ENCODE results near the gene RASAL1. TPM values are rescaled to one million over a fixed set of nuclear protein-coding genes. Genes with fewer than 3 reads are reported as not detected.

Gene RASAL1
- total RNA-seq, 4 donors from 2014 or later: not detected

GRCh38 chr12:113093409-113094101, 42.0 kb downstream of the RASAL1 start:
- in situ Hi-C loops (cut with MboI; ENCODE audit: low sequenced_read_pairs in 4 of 4) (no loop called here), intact Hi-C loops (cut with DNase I; ENCODE audit: low total_unique reads) (no loop called here)
- Histone ChIP-seq H3K27me3 (peaks cover 10 to 20% (median 14%) of the 10 kb centered on the region in 3 donors), H3K27ac (no peak overlapping the region), H3K36me3 (no peaks in the 10 kb centered on the region), H3K9me3 (no peaks in the 10 kb centered on the region), H3K4me3 (no peak overlapping the region), H3K4me1 (peaks cover 0 to 3% of the 10 kb centered on the region in 2 donors)
- TF ChIP-seq POLR2A (IDR thresholded peaks at IDR 0.05) (no peak), CTCF (IDR thresholded peaks at IDR 0.05 in 4 of 5, conservative IDR thresholded peaks at IDR 0.05 in 1 of 5) (no peak)
- ATAC-seq (no peak), DNase-seq (no peak)

GRCh38 chr12:113092607-113093408, 42.8 kb downstream of the RASAL1 start:
- ATAC-seq (peak in 1 of 2 donors; percentile 33), DNase-seq (peak in 1 of 2 donors; percentile 25)
- no peaks in the 10 kb centered on the region for H3K36me3 ChIP-seq
- peaks cover 13 to 20% (median 14%) of the 10 kb centered on the region in 3 donors for H3K27me3 ChIP-seq
- peaks cover 0 to 3% of the 10 kb centered on the region in 2 donors for H3K4me1 ChIP-seq
- no peak overlapping the region for H3K27ac ChIP-seq
- TF ChIP-seq POLR2A (IDR thresholded peaks at IDR 0.05): no peak
- TF ChIP-seq CTCF (IDR thresholded peaks at IDR 0.05 in 4 of 5, conservative IDR thresholded peaks at IDR 0.05 in 1 of 5): no peak
- no peaks in the 10 kb centered on the region for H3K9me3 ChIP-seq
- intact Hi-C loops (cut with DNase I; ENCODE audit: low total_unique reads) (no loop called here), in situ Hi-C loops (cut with MboI; ENCODE audit: low sequenced_read_pairs in 4 of 4) (no loop called here)
- H3K4me3 ChIP-seq: no peak overlapping the region

GRCh38 chr12:113091506-113091905, 44.1 kb downstream of the RASAL1 start:
- H3K36me3 ChIP-seq: no peaks in the 10 kb centered on the region
- ATAC-seq: no peak
- peaks cover 0 to 3% of the 10 kb centered on the region in 2 donors for H3K4me1 ChIP-seq
- no peak for TF ChIP-seq POLR2A (IDR thresholded peaks at IDR 0.05)
- no peak for TF ChIP-seq CTCF (IDR thresholded peaks at IDR 0.05 in 4 of 5, conservative IDR thresholded peaks at IDR 0.05 in 1 of 5)
- no peak for DNase-seq
- no peaks in the 10 kb centered on the region for H3K9me3 ChIP-seq
- H3K27ac ChIP-seq: no peak overlapping the region
- in situ Hi-C loops (cut with MboI; ENCODE audit: low sequenced_read_pairs in 4 of 4): no loop called here
- no peak overlapping the region for H3K4me3 ChIP-seq
- intact Hi-C loops (cut with DNase I; ENCODE audit: low total_unique reads): no loop called here
- peaks cover 13 to 29% (median 23%) of the 10 kb centered on the region in 3 donors for H3K27me3 ChIP-seq

GRCh38 chr12:113090740-113091139, 44.8 kb downstream of the RASAL1 start:
- Histone ChIP-seq H3K9me3 (no peaks in the 10 kb centered on the region), H3K27ac (no peak overlapping the region), H3K27me3 (peaks cover 13 to 30% (median 23%) of the 10 kb centered on the region in 3 donors), H3K4me3 (no peak overlapping the region), H3K4me1 (peaks cover 0 to 3% of the 10 kb centered on the region in 2 donors), H3K36me3 (no peaks in the 10 kb centered on the region)
- intact Hi-C loops (cut with DNase I; ENCODE audit: low total_unique reads) (no loop called here), in situ Hi-C loops (cut with MboI; ENCODE audit: low sequenced_read_pairs in 4 of 4) (no loop called here)
- DNase-seq: no peak
- ATAC-seq: no peak
- TF ChIP-seq POLR2A (IDR thresholded peaks at IDR 0.05): no peak
- no peak for TF ChIP-seq CTCF (IDR thresholded peaks at IDR 0.05 in 4 of 5, conservative IDR thresholded peaks at IDR 0.05 in 1 of 5)
